ENCODE results near the gene EIF2B5. TPM values are rescaled to one million over a fixed set of nuclear protein-coding genes. Genes with fewer than 3 reads are reported as not detected.

Gene EIF2B5
- total and polyA plus RNA-seq, 2 of the 13 experiments (the other 11 are each of a cell fraction or from before 2014, with no cell fraction given): 38.4 to 60.2 TPM

DNA sequence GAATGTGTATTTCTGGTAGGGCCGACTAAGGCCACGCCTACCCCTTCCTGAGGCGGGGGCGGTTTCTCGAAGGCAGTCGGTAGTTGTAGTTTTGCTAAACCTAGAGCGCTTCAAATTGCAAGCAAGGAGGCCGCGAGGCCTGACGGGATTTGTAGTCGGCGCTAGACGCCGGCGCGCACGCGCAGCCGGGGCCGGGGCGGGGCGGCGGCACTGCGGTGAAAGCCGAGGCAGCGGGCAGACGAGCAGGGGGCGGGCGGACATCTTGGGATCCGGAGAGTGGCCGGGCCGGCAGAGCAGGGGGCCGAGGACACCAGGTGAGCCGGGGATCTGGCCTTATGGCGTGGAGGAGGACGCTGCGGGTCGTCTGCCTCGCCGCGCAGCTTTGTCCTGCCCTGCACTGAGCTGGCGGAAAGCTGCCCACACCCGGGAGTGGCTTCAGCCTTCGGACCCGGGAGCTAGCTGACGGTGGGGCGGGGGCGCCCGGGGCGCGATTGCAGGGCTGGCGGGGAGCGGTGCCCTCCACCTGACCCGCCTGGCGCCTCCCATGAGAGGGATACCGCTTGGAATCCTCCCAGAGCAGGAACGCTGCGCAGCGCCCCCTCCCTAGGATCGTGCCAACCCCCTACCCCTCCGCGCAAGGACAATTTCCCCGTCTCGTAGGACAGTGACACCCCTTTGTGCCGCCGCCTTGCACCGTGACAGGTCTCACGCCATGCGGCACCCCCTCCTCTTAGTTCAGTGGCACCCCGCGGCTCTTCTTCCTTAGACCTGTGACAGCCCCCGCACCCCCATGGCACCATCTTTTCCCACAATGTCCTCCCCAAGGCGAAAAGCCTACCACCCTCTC, 39.7 kb downstream of the EIF2B5 start, which contains the start of gene AP2M1 (continued):
- TF ChIP-seq ZSCAN29 (CRISPR knock-in tag; conservative IDR thresholded peaks at IDR 0.05): no peak
- no peak for TF ChIP-seq ZNF17 (CRISPR knock-in tag; IDR thresholded peaks at IDR 0.05)
- TF ChIP-seq, protein P1, sequence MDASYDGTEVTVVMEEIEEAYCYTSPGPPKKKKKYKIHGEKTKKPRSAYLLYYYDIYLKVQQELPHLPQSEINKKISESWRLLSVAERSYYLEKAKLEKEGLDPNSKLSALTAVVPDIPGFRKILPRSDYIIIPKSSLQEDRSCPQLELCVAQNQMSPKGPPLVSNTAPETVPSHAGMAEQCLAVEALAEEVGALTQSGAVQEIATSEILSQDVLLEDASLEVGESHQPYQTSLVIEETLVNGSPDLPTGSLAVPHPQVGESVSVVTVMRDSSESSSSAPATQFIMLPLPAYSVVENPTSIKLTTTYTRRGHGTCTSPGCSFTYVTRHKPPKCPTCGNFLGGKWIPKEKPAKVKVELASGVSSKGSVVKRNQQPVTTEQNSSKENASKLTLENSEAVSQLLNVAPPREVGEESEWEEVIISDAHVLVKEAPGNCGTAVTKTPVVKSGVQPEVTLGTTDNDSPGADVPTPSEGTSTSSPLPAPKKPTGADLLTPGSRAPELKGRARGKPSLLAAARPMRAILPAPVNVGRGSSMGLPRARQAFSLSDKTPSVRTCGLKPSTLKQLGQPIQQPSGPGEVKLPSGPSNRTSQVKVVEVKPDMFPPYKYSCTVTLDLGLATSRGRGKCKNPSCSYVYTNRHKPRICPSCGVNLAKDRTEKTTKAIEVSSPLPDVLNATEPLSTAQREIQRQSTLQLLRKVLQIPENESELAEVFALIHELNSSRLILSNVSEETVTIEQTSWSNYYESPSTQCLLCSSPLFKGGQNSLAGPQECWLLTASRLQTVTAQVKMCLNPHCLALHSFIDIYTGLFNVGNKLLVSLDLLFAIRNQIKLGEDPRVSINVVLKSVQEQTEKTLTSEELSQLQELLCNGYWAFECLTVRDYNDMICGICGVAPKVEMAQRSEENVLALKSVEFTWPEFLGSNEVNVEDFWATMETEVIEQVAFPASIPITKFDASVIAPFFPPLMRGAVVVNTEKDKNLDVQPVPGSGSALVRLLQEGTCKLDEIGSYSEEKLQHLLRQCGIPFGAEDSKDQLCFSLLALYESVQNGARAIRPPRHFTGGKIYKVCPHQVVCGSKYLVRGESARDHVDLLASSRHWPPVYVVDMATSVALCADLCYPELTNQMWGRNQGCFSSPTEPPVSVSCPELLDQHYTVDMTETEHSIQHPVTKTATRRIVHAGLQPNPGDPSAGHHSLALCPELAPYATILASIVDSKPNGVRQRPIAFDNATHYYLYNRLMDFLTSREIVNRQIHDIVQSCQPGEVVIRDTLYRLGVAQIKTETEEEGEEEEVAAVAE (CRISPR knock-in tag; IDR thresholded peaks at IDR 0.05; ENCODE audit: borderline replicate concordance): no peak
- TF ChIP-seq ONECUT2 (CRISPR knock-in tag; IDR thresholded peaks at IDR 0.05): no peak
- no peak for TF ChIP-seq SMAD9 (CRISPR knock-in tag; IDR thresholded peaks at IDR 0.05)
- no peak for TF ChIP-seq ZNF615 (CRISPR knock-in tag; IDR thresholded peaks at IDR 0.05; ENCODE audit: borderline replicate concordance)
- no peak for TF ChIP-seq XBP1 (CRISPR knock-in tag; IDR thresholded peaks at IDR 0.05)
- TF ChIP-seq SETDB1 (CRISPR knock-in tag; IDR thresholded peaks at IDR 0.05; ENCODE audit: borderline replicate concordance): no peak
- TF ChIP-seq FOXC1 (CRISPR knock-in tag; IDR thresholded peaks at IDR 0.05; ENCODE audit: borderline replicate concordance): peak; percentile 89
- no peak for TF ChIP-seq RARG (CRISPR knock-in tag; IDR thresholded peaks at IDR 0.05; ENCODE audit: low read depth)
- no peak for TF ChIP-seq HIVEP1 (CRISPR knock-in tag; IDR thresholded peaks at IDR 0.05)
- TF ChIP-seq SPEN (CRISPR knock-in tag; IDR thresholded peaks at IDR 0.05; ENCODE audit: low read depth): peak; percentile 63; the same call in 1 of the 2 replicates
- TF ChIP-seq ZNF747 (CRISPR knock-in tag; IDR thresholded peaks at IDR 0.05; ENCODE audit: borderline replicate concordance): peak; percentile 10; the same call in 1 of the 2 replicates
- no peak for TF ChIP-seq ZKSCAN8 (CRISPR knock-in tag; IDR thresholded peaks at IDR 0.05; ENCODE audit: borderline replicate concordance)
- TF ChIP-seq BORCS8-MEF2B (CRISPR knock-in tag; IDR thresholded peaks at IDR 0.05): peak; percentile 44; the same call in 1 of the 2 replicates
- TF ChIP-seq KDM6A (CRISPR knock-in tag; IDR thresholded peaks at IDR 0.05; ENCODE audit: low read depth): no peak
- TF ChIP-seq ZNF329 (CRISPR knock-in tag; IDR thresholded peaks at IDR 0.05; ENCODE audit: low read depth): no peak; the same call in 1 of the 2 replicates
- no peak for TF ChIP-seq ZKSCAN1 (IDR thresholded peaks at IDR 0.05; ENCODE audit: low read length)
- TF ChIP-seq ZNF282 (IDR thresholded peaks at IDR 0.05; ENCODE audit: partially characterized antibody): no peak
- TF ChIP-seq FOXJ3 (CRISPR knock-in tag; IDR thresholded peaks at IDR 0.05; ENCODE audit: borderline replicate concordance): no peak
- TF ChIP-seq, protein P2, sequence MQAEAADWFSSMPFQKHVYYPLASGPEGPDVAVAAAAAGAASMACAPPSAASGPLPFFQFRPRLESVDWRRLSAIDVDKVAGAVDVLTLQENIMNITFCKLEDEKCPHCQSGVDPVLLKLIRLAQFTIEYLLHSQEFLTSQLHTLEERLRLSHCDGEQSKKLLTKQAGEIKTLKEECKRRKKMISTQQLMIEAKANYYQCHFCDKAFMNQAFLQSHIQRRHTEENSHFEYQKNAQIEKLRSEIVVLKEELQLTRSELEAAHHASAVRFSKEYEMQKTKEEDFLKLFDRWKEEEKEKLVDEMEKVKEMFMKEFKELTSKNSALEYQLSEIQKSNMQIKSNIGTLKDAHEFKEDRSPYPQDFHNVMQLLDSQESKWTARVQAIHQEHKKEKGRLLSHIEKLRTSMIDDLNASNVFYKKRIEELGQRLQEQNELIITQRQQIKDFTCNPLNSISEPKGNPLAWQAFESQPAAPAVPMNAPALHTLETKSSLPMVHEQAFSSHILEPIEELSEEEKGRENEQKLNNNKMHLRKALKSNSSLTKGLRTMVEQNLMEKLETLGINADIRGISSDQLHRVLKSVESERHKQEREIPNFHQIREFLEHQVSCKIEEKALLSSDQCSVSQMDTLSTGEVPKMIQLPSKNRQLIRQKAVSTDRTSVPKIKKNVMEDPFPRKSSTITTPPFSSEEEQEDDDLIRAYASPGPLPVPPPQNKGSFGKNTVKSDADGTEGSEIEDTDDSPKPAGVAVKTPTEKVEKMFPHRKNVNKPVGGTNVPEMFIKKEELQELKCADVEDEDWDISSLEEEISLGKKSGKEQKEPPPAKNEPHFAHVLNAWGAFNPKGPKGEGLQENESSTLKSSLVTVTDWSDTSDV (CRISPR knock-in tag; IDR thresholded peaks at IDR 0.05): no peak
- peak; percentile 57; the same call in 1 of the 2 replicates for TF ChIP-seq ELF4 (CRISPR knock-in tag; IDR thresholded peaks at IDR 0.05; ENCODE audit: borderline replicate concordance)
